Activated CD8-positive, alpha-beta memory T cell treated with anti-CD3 and anti-CD28 coated beads for 36 hours (primary cell): ENCODE results near the gene ERC2. TPM values are rescaled to one million over a fixed set of nuclear protein-coding genes. Genes with fewer than 3 reads are reported as not detected.

Experiments
- CTCF ChIA-PET: fragments of 350-600 bp; sonication (Branson Sonifier 250); formaldehyde crosslinking; loops from one replicate; lab custom pipeline; 2021; ENCODE audit warnings: antibody characterized with exemption; lab: Charles Lee
- POLR2A ChIA-PET: fragments of 350-600 bp; sonication (Branson Sonifier 250); formaldehyde crosslinking; loops from one replicate; lab custom pipeline; 2021; ENCODE audit warnings: antibody characterized with exemption; lab: Charles Lee
- total RNA-seq, 2 experiments: library from RNA; stranded (reverse); gene quantifications; one replicate each; pipeline ENCODE4 v1.2.3, GENCODE V29; 2021

ERC2 gene
- total RNA-seq, 2 experiments from 2014 or later = not detected

GRCh38 chr3:56205406-56205805 lies 262.9 kb downstream of the ERC2 start:
- POLR2A ChIA-PET = no interaction called here
- CTCF ChIA-PET = no interaction called here

GRCh38 chr3:56202997-56203396 lies 265.3 kb downstream of the ERC2 start:
- POLR2A ChIA-PET = no interaction called here
- CTCF ChIA-PET = interaction anchor here (0.5 kb wide), 1 partner anchor 76 kb away, joined by 3 read pairs; no protein-coding TSS in a partner anchor

- ChIA-PET POLR2A (no interaction called here), CTCF (no interaction called here)
Measured at GRCh38 chr3:56201407-56201806, 266.9 kb downstream of the ERC2 start.

GRCh38 chr3:56200251-56200650 lies 268.0 kb downstream of the ERC2 start:
- ChIA-PET CTCF (no interaction called here), POLR2A (no interaction called here)

- CTCF ChIA-PET = no interaction called here
- POLR2A ChIA-PET = no interaction called here
Measured at GRCh38 chr3:56197991-56198390, 270.3 kb downstream of the ERC2 start.

GRCh38 chr3:56197259-56197965 lies 270.9 kb downstream of the ERC2 start:
- ChIA-PET CTCF (no interaction called here), POLR2A (no interaction called here)

- POLR2A ChIA-PET = no interaction called here
- CTCF ChIA-PET = no interaction called here
Measured at GRCh38 chr3:56196700-56197099, 271.6 kb downstream of the ERC2 start.

GRCh38 chr3:56193519-56193918 lies 274.7 kb downstream of the ERC2 start:
- ChIA-PET POLR2A (no interaction called here), CTCF (interaction anchor here (0.7 kb wide), 2 partner anchors 90 to 98 kb away, joined by 3 to 4 read pairs; no protein-coding TSS in a partner anchor)

GRCh38 chr3:56192001-56192400 lies 276.3 kb downstream of the ERC2 start:
- ChIA-PET POLR2A (no interaction called here), CTCF (no interaction called here)

- CTCF ChIA-PET = no interaction called here
- POLR2A ChIA-PET = no interaction called here
Measured at GRCh38 chr3:56190771-56191305, 277.4 kb downstream of the ERC2 start.

- POLR2A ChIA-PET = no interaction called here
- CTCF ChIA-PET = no interaction called here
Measured at GRCh38 chr3:56190130-56190529, 278.1 kb downstream of the ERC2 start.

- CTCF ChIA-PET = no interaction called here
- POLR2A ChIA-PET = no interaction called here
Measured at GRCh38 chr3:56189536-56189935, 278.7 kb downstream of the ERC2 start.

GRCh38 chr3:56188201-56188600 lies 280.1 kb downstream of the ERC2 start:
- ChIA-PET CTCF (no interaction called here), POLR2A (no interaction called here)

- ChIA-PET CTCF (no interaction called here), POLR2A (no interaction called here)
Measured at GRCh38 chr3:56187051-56187450, 281.2 kb downstream of the ERC2 start.

- POLR2A ChIA-PET = no interaction called here
Measured at GRCh38 chr3:56185827-56186226, 282.4 kb downstream of the ERC2 start.

GRCh38 chr3:56183529-56183928 lies 284.7 kb downstream of the ERC2 start:
- CTCF ChIA-PET = no interaction called here
- POLR2A ChIA-PET = no interaction called here

More at GRCh38 chr3:56185827-56186226, 282.4 kb downstream of the ERC2 start:
- CTCF ChIA-PET = no interaction called here

- ChIA-PET POLR2A (no interaction called here), CTCF (no interaction called here)
Measured at GRCh38 chr3:56180433-56180832, 287.8 kb downstream of the ERC2 start.

- ChIA-PET CTCF (no interaction called here), POLR2A (no interaction called here)
Measured at GRCh38 chr3:56173601-56174000, 294.7 kb downstream of the ERC2 start.

GRCh38 chr3:56164436-56164835 lies 303.8 kb downstream of the ERC2 start:
- POLR2A ChIA-PET = no interaction called here

GRCh38 chr3:56157693-56158362 lies 310.4 kb downstream of the ERC2 start:
- ChIA-PET CTCF (no interaction called here), POLR2A (no interaction called here)

More at GRCh38 chr3:56164436-56164835, 303.8 kb downstream of the ERC2 start:
- CTCF ChIA-PET = interaction anchor here (0.6 kb wide), 1 partner anchor 85 kb away, joined by 6 read pairs; no protein-coding TSS in a partner anchor

- POLR2A ChIA-PET = no interaction called here
Measured at GRCh38 chr3:56154297-56154696, 314.0 kb downstream of the ERC2 start.

More at GRCh38 chr3:56154297-56154696, 314.0 kb downstream of the ERC2 start:
- CTCF ChIA-PET = no interaction called here
